ENCODE data around the gene NTPCR. TPM values are rescaled to one million over a fixed set of nuclear protein-coding genes. Genes with fewer than 3 reads are reported as not detected.

NTPCR gene
- total RNA-seq, 6 experiments from 2014 or later: 25.5 to 31.8 (median 28.2) TPM

DNA sequence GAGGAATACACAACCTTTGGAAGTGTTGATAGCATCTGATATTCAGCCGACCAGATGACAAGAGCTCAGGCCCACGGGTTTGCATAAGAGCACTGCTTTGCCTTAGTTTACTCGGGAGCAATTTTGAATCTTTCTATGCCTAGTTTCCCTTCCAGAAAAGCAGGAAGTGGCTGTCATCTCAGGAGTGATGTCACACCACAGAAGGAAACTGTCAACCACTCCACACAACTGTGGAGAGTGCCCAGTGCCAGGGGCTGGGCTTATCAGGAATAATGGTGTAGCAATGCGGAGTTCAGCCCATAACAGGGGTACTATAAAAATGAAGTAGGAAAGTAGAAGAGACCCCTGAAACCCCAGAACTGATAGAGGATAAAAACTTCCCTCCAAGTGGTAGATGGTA is 28.4 kb downstream of the NTPCR start:
- peaks cover 38% of the 10 kb centered on the region for H3K36me3 Mint-ChIP-seq (ENCODE audit: low read depth)
- no peaks in the 10 kb centered on the region; the same call in none of the 2 replicates for H3K27me3 Mint-ChIP-seq (ENCODE audit: insufficient read depth)
- TF ChIP-seq, protein P1, sequence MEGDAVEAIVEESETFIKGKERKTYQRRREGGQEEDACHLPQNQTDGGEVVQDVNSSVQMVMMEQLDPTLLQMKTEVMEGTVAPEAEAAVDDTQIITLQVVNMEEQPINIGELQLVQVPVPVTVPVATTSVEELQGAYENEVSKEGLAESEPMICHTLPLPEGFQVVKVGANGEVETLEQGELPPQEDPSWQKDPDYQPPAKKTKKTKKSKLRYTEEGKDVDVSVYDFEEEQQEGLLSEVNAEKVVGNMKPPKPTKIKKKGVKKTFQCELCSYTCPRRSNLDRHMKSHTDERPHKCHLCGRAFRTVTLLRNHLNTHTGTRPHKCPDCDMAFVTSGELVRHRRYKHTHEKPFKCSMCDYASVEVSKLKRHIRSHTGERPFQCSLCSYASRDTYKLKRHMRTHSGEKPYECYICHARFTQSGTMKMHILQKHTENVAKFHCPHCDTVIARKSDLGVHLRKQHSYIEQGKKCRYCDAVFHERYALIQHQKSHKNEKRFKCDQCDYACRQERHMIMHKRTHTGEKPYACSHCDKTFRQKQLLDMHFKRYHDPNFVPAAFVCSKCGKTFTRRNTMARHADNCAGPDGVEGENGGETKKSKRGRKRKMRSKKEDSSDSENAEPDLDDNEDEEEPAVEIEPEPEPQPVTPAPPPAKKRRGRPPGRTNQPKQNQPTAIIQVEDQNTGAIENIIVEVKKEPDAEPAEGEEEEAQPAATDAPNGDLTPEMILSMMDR (IDR thresholded peaks at IDR 0.05): no peak
- H3K9me3 Mint-ChIP-seq: peaks cover 11% of the 10 kb centered on the region
- H3K4me1 Mint-ChIP-seq (ENCODE audit: low read depth): peaks cover 33% of the 10 kb centered on the region
- no peak overlapping the region for H3K27ac Mint-ChIP-seq
- no peak overlapping the region for H3K4me3 Mint-ChIP-seq
- DNase-seq: no peak

DNA sequence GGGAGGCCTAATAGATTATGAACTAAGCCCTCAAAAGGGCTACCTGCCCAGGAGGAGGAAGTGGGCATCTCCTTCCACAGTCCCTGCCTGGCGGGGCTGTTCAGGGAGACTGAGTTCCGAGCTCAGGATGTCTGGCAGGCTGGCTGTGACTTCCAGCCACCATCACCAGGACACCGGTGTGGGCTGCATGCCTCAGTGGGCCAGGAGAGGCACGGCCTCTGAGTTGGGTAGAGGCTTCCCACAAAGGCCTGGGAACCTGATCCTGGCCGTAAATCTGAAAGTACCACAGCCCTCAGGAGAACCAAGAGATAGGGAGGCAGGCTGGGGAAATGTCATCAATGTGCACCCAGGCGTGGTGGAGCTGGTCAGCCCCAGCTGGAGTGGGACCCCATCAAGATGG is 29.1 kb downstream of the NTPCR start:
- Mint-ChIP-seq H3K4me1 (ENCODE audit: low read depth) (peaks cover 33% of the 10 kb centered on the region), H3K4me3 (no peak overlapping the region), H3K27me3 (ENCODE audit: insufficient read depth) (no peaks in the 10 kb centered on the region; the same call in none of the 2 replicates), H3K9me3 (peaks cover 4% of the 10 kb centered on the region), H3K27ac (no peak overlapping the region), H3K36me3 (ENCODE audit: low read depth) (peaks cover 33% of the 10 kb centered on the region)
- no peak for DNase-seq
- TF ChIP-seq, protein P1 (IDR thresholded peaks at IDR 0.05): no peak

DNA sequence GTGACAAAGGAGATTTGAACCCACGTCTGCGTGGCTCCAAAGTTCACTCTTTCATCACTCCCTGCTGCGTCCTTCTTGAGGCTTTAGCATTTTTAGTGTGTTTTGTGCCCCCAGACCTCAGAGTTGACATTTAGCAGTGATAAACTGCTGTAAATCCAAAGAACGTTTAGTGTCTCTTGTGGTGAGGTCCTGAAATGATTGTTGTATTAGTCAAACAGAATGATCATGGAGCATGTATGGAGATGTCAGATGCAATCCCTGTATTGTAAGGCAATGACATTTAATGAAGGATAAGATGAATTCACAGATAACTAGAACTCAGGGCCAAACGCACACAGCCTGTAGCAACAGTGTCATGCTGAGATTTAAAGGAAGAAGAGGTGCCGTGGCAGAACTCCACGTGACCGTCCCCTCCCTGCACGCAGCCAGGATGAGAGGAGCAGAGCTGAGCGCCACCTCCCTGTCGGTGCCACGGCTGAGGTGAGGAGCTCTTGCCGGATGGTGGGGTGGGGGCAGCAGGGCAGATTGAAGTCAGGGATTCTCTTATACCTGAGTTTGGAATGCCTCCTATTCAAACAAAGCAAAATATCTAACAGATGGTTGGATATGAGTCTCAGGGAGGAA is 30.1 kb downstream of the NTPCR start:
- no peak for DNase-seq
- Mint-ChIP-seq H3K4me1 (ENCODE audit: low read depth) (peaks cover 26% of the 10 kb centered on the region), H3K27ac (no peak overlapping the region; the same call in 1 of the 2 replicates), H3K36me3 (ENCODE audit: low read depth) (peaks cover 28% of the 10 kb centered on the region), H3K4me3 (no peak overlapping the region), H3K9me3 (no peaks in the 10 kb centered on the region), H3K27me3 (ENCODE audit: insufficient read depth) (no peaks in the 10 kb centered on the region; the same call in 1 of the 2 replicates)
- TF ChIP-seq, protein P1 (IDR thresholded peaks at IDR 0.05): no peak

DNA sequence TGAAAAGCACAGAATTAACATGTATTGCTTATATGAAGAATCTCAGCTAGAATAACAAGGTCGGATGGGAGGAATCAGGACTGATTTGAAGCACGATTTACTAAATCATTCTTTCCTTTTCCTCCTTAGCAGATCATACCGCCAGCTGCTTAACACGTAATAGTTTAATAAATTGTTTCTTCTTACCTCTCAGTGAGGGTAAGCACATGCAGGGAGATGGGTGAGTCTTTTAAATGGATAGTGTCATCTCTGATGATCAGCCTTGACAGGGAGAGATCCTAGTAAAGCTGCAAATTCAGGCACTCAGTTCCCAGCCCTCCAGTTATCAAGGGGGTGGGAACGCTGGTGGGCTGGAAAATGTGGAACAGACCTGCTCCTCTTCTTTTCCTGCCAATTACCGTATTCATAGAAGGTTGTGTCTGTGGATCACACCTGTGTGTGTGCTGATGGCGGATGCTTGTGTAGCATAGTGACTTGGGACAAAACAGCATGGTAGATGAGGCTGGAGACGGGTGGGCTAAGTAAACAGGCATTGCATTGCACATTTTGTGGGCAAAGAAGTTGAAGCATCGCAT is 30.7 kb downstream of the NTPCR start:
- DNase-seq: no peak
- Mint-ChIP-seq H3K4me3 (no peak overlapping the region), H3K9me3 (no peaks in the 10 kb centered on the region), H3K27ac (no peak overlapping the region), H3K27me3 (ENCODE audit: insufficient read depth) (no peaks in the 10 kb centered on the region; the same call in 1 of the 2 replicates), H3K4me1 (ENCODE audit: low read depth) (peaks cover 25% of the 10 kb centered on the region), H3K36me3 (ENCODE audit: low read depth) (peaks cover 31% of the 10 kb centered on the region)
- TF ChIP-seq, protein P1 (IDR thresholded peaks at IDR 0.05): no peak

DNA sequence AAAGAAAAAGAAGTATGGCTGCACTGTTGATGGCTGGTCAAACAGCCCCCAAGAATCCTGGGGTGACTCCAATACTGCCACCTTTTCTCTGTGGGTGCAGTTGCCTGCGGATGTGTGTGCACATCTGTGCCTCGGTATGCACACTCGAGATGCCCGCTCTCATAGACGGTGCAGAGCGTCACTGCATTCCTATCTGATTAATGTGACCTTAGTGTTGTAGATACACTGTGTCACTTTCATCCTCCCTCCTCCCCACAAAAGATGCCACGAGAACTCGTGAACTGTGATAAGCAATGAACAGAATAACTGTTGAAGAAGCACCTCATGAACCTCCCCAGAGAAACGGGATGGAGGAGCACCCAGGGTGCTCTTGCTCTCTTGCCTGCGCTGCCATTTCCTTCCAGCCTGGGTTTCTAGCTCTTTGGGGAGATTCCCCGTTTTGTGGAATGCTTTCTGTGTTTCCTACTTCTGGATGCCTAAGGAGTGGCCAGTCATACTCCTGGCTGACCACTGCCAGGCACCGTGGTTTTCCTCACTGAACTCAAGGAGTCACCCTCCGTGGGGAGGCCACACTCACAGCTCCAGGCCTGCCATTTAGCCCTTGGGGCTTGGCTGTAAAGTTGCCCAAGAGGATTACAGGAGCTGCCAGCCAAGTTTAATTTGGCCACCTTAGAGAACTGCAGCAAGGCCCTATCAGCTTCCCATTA is 32.0 kb downstream of the NTPCR start:
- TF ChIP-seq, protein P1 (IDR thresholded peaks at IDR 0.05): no peak
- DNase-seq: peak; percentile 49
- H3K4me1 Mint-ChIP-seq (ENCODE audit: low read depth): peaks cover 25% of the 10 kb centered on the region
- no peaks in the 10 kb centered on the region for H3K9me3 Mint-ChIP-seq
- H3K27ac Mint-ChIP-seq: peak overlapping the region; percentile 63
- H3K4me3 Mint-ChIP-seq: no peak overlapping the region; the same call in 1 of the 2 replicates
- H3K27me3 Mint-ChIP-seq (ENCODE audit: insufficient read depth): no peaks in the 10 kb centered on the region; the same call in 1 of the 2 replicates
- H3K36me3 Mint-ChIP-seq (ENCODE audit: low read depth): peaks cover 25% of the 10 kb centered on the region
